HG02623 (cell line): ENCODE results near the gene RAF1.
"Not testable (repeated sequence)": the region's sequence is repeated elsewhere in the genome, so short reads cannot be mapped to it uniquely, and the experiment has no call there.

Source experiments
- ATAC-seq: cut with Tn5 transposase; IDR thresholded peaks from one replicate; pipeline ENCODE4 v1.9.1; 2021; ENCODE audit warnings: moderate library complexity; ENCODE audit not compliant: unreplicated experiment

The RAF1 gene

GRCh38 chr3:12677616-12678015 lies 13.7 kb upstream of the RAF1 start:
- ATAC-seq: no peak

GRCh38 chr3:12675115-12675810 lies 11.3 kb upstream of the RAF1 start:
- ATAC-seq: no peak

- not testable (repeated sequence) for ATAC-seq
These were observed 10.2 kb upstream of the RAF1 start for GRCh38 chr3:12673956-12674736.

- no peak for ATAC-seq
These were observed 7.2 kb upstream of the RAF1 start for GRCh38 chr3:12671120-12671450.

GRCh38 chr3:12670365-12671119 lies 6.6 kb upstream of the RAF1 start:
- ATAC-seq: no peak

GRCh38 chr3:12663401-12663935 lies 449 bp downstream of the RAF1 start:
- peak; percentile 32 for ATAC-seq

- ATAC-seq: no peak
These were observed 1.1 kb downstream of the RAF1 start for GRCh38 chr3:12662593-12663400.

- ATAC-seq: no peak
These were observed 1.9 kb downstream of the RAF1 start for GRCh38 chr3:12661926-12662592.

GRCh38 chr3:12661375-12661774 lies 2.5 kb downstream of the RAF1 start:
- ATAC-seq: not testable (repeated sequence)

GRCh38 chr3:12660196-12660595 lies 3.7 kb downstream of the RAF1 start:
- ATAC-seq: no peak

GRCh38 chr3:12659316-12660015 lies 4.5 kb downstream of the RAF1 start:
- ATAC-seq: no peak

- no peak for ATAC-seq
These were observed 5.3 kb downstream of the RAF1 start for GRCh38 chr3:12658593-12659058.

GRCh38 chr3:12656850-12657249 lies 7.1 kb downstream of the RAF1 start:
- no peak for ATAC-seq

- no peak for ATAC-seq
These were observed 7.7 kb downstream of the RAF1 start for GRCh38 chr3:12656193-12656592.

GRCh38 chr3:12655701-12656100 lies 8.2 kb downstream of the RAF1 start:
- no peak for ATAC-seq

- ATAC-seq: no peak
These were observed 10.2 kb downstream of the RAF1 start for GRCh38 chr3:12653747-12654146.

GRCh38 chr3:12648384-12648959 lies 15.4 kb downstream of the RAF1 start:
- ATAC-seq: no peak

GRCh38 chr3:12644331-12644937 lies 19.5 kb downstream of the RAF1 start:
- ATAC-seq: no peak

GRCh38 chr3:12643724-12644123 lies 20.2 kb downstream of the RAF1 start:
- ATAC-seq: no peak
